GM12801 (cell line): Measurements from ENCODE around the gene NPHP4.

Experiments used
- TF ChIP-seq, protein P1 (sequence below): IDR thresholded peaks from one replicate; pipeline ENCODE4 v1.5.1; 2011; ENCODE audit warnings: control low read depth; ENCODE audit not compliant: insufficient read length; ENCODE audit errors: extremely low read depth

The NPHP4 gene

DNA sequence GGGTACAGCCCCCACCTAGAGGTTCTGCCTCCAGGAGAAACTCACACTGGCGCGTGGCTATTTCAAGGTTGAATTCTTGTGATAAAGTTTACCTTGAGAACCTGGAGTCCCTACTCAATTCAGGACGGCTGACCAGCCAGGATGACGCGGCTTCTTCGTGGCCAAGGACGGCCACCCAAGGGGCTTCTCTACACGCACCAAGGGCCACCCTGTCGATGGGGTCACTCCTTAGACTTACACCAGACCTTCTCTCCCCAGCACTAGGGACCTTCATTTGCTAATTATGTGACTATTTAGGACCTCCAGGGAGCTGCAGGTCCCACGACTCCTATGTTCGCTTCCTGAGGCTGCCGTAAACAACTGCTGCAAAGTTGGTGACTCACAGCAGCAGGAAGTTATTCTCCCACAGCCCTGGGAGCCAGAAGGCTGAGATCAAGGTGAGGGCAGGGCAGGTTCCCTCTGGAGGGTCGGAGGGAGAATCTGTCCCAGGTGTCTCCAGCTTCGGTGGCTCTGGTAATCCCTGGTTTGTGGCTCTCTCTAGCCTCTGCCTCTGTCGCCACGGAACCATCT is 135.9 kb downstream of the NPHP4 start:
- TF ChIP-seq, protein P1, sequence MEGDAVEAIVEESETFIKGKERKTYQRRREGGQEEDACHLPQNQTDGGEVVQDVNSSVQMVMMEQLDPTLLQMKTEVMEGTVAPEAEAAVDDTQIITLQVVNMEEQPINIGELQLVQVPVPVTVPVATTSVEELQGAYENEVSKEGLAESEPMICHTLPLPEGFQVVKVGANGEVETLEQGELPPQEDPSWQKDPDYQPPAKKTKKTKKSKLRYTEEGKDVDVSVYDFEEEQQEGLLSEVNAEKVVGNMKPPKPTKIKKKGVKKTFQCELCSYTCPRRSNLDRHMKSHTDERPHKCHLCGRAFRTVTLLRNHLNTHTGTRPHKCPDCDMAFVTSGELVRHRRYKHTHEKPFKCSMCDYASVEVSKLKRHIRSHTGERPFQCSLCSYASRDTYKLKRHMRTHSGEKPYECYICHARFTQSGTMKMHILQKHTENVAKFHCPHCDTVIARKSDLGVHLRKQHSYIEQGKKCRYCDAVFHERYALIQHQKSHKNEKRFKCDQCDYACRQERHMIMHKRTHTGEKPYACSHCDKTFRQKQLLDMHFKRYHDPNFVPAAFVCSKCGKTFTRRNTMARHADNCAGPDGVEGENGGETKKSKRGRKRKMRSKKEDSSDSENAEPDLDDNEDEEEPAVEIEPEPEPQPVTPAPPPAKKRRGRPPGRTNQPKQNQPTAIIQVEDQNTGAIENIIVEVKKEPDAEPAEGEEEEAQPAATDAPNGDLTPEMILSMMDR = no peak

DNA sequence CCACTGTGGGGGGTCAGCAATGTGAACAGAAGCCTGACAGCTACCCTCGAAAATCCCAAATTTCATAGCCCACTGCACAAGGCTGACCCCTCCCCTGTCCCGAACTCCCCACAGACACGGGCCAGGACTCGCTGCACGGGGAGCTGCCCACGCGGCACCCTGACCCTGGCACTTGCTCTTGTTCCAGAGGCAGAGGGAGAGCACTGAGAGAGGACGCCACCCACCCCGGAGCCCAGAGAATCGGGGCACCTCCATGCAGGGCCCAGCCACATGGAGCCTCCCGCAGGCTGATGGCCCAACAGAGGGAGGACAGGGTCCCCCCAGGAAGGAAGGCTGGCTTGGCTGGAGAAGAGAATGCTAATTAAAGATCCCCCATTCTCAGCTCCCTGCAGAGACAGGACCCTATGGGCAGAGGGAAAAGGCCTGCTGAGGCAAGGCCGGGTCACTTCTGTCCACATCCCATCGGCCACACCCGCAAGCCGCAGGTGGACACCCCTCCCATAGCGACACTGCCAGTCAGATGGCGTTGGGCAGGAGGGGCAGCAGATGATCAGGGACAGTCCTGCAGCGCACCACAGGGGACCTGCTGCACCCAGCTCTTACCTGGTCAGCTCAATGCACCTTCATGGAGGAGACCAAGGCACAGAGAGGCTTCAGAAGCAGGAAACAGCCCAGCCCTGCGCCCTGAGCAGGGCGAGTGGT is 136.9 kb downstream of the NPHP4 start:
- TF ChIP-seq, protein P1 = no peak

DNA sequence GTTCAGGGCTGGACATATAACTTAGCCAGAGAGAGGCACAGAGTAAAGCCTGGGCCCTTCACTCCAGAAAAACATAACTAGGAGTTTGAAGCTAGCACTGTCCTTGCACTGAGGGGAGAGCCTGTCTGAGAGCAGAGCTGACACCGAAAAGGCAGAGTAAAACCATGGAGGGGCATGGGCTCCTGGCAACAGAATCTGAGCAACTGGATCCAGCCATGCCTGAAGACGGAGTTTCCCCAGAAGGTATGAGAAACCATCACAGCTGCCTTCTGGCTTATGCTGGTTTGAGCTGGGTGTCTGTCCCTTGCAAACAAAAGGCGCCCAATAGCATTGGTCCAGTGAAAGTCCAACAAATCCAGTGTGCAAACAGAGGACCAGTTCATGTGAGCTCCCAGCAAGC is 137.5 kb downstream of the NPHP4 start:
- TF ChIP-seq, protein P1 = no peak

GRCh38 chr1:5850503-5850902 is 141.7 kb downstream of the NPHP4 start:
- TF ChIP-seq, protein P1 = no peak

DNA sequence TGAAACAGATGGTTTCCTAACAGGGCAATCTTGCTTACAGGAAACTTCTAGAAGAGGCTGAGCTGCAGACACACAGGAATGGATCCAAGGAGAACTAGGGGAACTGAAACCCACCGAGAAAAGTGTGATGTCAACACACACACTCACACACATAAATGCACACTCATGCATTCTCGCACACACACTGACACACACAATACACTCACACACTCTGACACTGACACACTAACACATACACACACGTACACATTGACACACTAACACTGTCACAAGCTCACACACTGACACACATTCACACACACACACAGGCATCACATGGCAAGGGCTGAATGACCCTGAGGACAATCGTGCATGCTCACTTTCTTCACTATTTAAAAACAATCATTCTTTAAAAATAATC is 142.7 kb downstream of the NPHP4 start:
- TF ChIP-seq, protein P1 = no peak

DNA sequence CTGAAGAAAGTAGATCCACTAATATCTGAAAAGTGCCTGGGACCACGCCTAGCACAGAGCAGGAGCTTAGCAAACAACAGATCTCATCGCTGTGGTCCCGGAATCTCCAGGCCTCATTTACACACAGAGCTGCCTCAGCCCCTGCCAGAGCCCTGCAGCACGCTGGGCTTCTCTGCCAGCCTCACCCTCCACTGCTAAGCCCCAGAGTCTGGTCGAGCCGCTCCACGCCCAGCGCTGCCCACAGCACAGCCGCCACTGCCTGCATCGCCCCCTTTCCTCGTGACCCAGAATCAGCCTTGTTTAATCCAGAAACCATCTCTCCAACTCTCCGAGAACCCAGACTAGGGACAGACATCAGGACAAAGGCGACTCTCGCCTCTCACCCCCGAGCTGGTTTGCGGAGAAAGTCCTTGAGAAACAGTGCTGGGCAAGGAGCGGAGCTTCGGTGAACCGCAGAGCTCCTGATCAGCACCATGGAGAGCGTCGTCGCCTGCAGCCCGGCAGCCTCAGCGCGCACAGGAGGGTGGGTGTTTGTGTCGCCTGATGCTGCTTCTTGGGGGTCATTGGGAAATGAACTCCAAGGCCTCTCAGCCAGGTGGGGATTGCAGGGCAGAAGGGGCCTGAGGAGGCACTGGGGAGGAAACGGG is 145.1 kb downstream of the NPHP4 start:
- TF ChIP-seq, protein P1 = no peak

DNA sequence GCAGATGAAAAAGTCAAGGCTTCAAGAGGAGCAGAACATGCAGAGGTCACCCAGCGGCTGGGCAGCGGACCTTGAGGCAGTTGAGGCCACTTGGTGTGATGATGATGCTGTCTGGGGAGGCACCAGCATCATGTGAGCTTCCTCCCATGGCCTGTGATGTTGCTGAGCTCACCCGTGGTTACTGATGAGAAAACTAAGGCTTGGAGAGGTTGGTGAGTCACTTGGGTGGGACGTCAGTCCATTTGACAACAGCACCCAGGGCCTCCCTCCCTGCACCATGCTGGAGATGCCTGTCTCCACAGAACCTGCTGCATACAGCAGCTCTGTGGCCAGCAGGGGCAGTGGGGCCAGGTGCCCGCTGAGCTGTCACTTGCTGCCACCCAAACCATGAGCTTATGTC is 146.8 kb downstream of the NPHP4 start:
- TF ChIP-seq, protein P1 = no peak
